Aorta (tissue), 5 donors: ENCODE data around the gene HAAO. TPM values are rescaled to one million over a fixed set of nuclear protein-coding genes. Genes with fewer than 3 reads are reported as not detected.
"Not testable (repeated sequence)": the region's sequence is repeated elsewhere in the genome, so short reads cannot be mapped to it uniquely, and the experiment has no call there.

Source experiments
- ATAC-seq: fragments of 200-7000 bp; cut with Tn5 transposase; one replicate; pipeline ENCODE4 v1.9.1; 2022; ENCODE audit warnings: moderate library complexity; ENCODE audit not compliant: low FRiP score
- DNase-seq, 2 donors: peaks; one replicate each; pipeline ENCODE4 v3.0.0-alpha.2; 2020
- H3K27ac ChIP-seq, 2 donors: one replicate each; pipeline ENCODE4 v1.5.1; 2013; ENCODE audit warnings: low read length in 2 of 2, mild to moderate bottlenecking in 2 of 2, moderate library complexity in 2 of 2, control low read depth in 1 of 2, inconsistent platforms in 1 of 2, low read depth in 1 of 2
- H3K27me3 ChIP-seq, 2 donors: one replicate each; pipeline ENCODE4 v1.6.1; 2013; ENCODE audit warnings: control low read depth in 1 of 2, low read length in 1 of 2, mild to moderate bottlenecking in 1 of 2, moderate library complexity in 1 of 2; ENCODE audit not compliant: insufficient read depth in 2 of 2, control insufficient read depth in 1 of 2
- H3K36me3 ChIP-seq, 2 donors: one replicate each; pipeline ENCODE4 v1.6.1; 2013; ENCODE audit warnings: control low read depth in 1 of 2, low read length in 1 of 2, mild to moderate bottlenecking in 1 of 2; ENCODE audit not compliant: insufficient read depth in 2 of 2, control insufficient read depth in 1 of 2
- H3K4me1 ChIP-seq, 2 donors: one replicate each; pipeline ENCODE4 v1.6.1; 2013; ENCODE audit warnings: low read length in 2 of 2, control low read depth in 1 of 2, mild to moderate bottlenecking in 1 of 2, moderate library complexity in 1 of 2; ENCODE audit not compliant: insufficient read depth in 2 of 2, control insufficient read depth in 1 of 2
- H3K4me3 ChIP-seq, 2 donors: one replicate each; pipeline ENCODE4 v1.5.1; 2013; ENCODE audit warnings: low read length in 2 of 2, control low read depth in 1 of 2, mild to moderate bottlenecking in 1 of 2
- H3K9me3 ChIP-seq: one replicate; pipeline ENCODE4 v1.6.1; 2013; ENCODE audit warnings: mild to moderate bottlenecking, low read length; ENCODE audit not compliant: control insufficient read depth
- WGBS, 2 donors: extraction: QIAGEN DNeasy Blood & Tissue Kit; methylation state at CpG; one replicate each; pipeline ENCODE4 v1.1.7; 2013; 5-methylcytosine and 5-hydroxymethylcytosine counted together
- intact Hi-C, 2 donors: fragments of 100-400 bp; cut with DNase I; formaldehyde crosslinking; loops; one replicate each; pipeline versions ENCODE4 v1.14.2 to v1.15.0; 2022
- polyA plus RNA-seq, 2 donors: library from polyadenylated mRNA; stranded (reverse); fragments of 200-250 nt; gene quantifications; one replicate each; pipeline ENCODE4 v1.2.3, GENCODE V29; 2013
- total RNA-seq, 2 donors: library from RNA; stranded (reverse); fragmentation: NEBNext Ultra II Directional; extraction: Animal tissue kit (Norgen Biotek cat#: 25700); gene quantifications; one replicate each; pipeline ENCODE4 v1.2.1, GENCODE V29; 2021
- donor health status: healthy with polysubstance abuse.
- donor health status: Bipolar disorder and iron deficiency.
- donor health status: DM: no; HTN: no; CAD: no.
- donor health status: DM: no; HTN: no; CAD: no.
- donor health status: DM: yes; HTN: yes; CAD: no.

The HAAO gene
- total and polyA plus RNA-seq, 4 donors = 22.0 to 54.5 (median 31.3) TPM

- Histone ChIP-seq H3K4me1 (no peaks in the 10 kb centered on the region), H3K4me3 (no peak overlapping the region), H3K36me3 (no peaks in the 10 kb centered on the region), H3K27me3 (no peaks in the 10 kb centered on the region), H3K27ac (no peak overlapping the region), H3K9me3 (no peaks in the 10 kb centered on the region)
- DNase-seq = no peak
- intact Hi-C loops = no loop called here
- ATAC-seq = no peak
Measured at GRCh38 chr2:42736598-42737322, 55.6 kb downstream of the HAAO start.

GRCh38 chr2:42733852-42734251 is 58.5 kb downstream of the HAAO start:
- no peak overlapping the region for H3K27ac ChIP-seq
- no peak overlapping the region for H3K4me3 ChIP-seq
- ATAC-seq = no peak
- intact Hi-C loops = no loop called here
- H3K4me1 ChIP-seq = no peaks in the 10 kb centered on the region
- DNase-seq = no peak
- H3K36me3 ChIP-seq = no peaks in the 10 kb centered on the region
- 94 to 97% methylated on average over 1 of the region's 1 CpG for WGBS, 2 donors
- H3K9me3 ChIP-seq = no peaks in the 10 kb centered on the region
- no peaks in the 10 kb centered on the region for H3K27me3 ChIP-seq

GRCh38 chr2:42731316-42731715 is 61.1 kb downstream of the HAAO start:
- H3K4me1 ChIP-seq, H3K27ac ChIP-seq, H3K9me3 ChIP-seq, H3K36me3 ChIP-seq, intact Hi-C loops, H3K4me3 ChIP-seq, H3K27me3 ChIP-seq, DNase-seq, ATAC-seq: not testable (repeated sequence)
- 91 to 97% methylated on average over 4 of the region's 4 CpGs for WGBS, 2 donors

DNA sequence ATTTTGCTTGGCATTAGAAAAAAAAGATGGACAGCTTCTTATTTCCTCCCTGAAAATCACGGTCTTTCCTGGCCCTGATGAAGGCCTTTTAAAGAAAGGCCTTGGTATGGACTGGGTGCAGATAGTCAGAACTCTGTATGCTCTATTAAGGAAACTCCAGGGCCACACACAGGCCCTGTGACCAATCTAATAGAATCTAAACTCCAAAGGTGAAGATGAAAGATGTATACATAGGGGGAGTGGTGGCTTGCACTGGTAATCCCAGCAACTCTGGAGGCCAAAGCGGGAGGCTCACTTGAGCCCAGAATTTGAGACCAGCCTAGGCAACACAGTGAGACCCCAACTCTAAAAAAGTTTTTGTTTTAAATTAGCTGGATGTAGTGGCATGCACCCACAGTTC is 65.7 kb downstream of the HAAO start:
- Histone ChIP-seq H3K36me3 (peaks cover 0 to 2% of the 10 kb centered on the region in 2 donors), H3K27ac (no peak overlapping the region), H3K9me3 (no peaks in the 10 kb centered on the region), H3K4me1 (no peaks in the 10 kb centered on the region), H3K4me3 (no peak overlapping the region), H3K27me3 (no peaks in the 10 kb centered on the region)
- intact Hi-C loops = no loop called here
- 85 to 89% methylated on average over 2 of the region's 2 CpGs for WGBS, 2 donors
- DNase-seq (no peak), ATAC-seq (no peak)

GRCh38 chr2:42725657-42726056 is 66.7 kb downstream of the HAAO start:
- ATAC-seq (no peak), DNase-seq (peak in 1 of 2 donors; percentile 53)
- Histone ChIP-seq H3K27ac (no peak overlapping the region), H3K4me1 (no peaks in the 10 kb centered on the region), H3K36me3 (peaks cover 0 to 2% of the 10 kb centered on the region in 2 donors), H3K27me3 (no peaks in the 10 kb centered on the region), H3K9me3 (no peaks in the 10 kb centered on the region), H3K4me3 (no peak overlapping the region)
- intact Hi-C loops = no loop called here
- 85 to 87% methylated on average over 4 of the region's 4 CpGs for WGBS, 2 donors

- Histone ChIP-seq H3K4me3 (no peak overlapping the region), H3K27ac (no peak overlapping the region), H3K27me3 (no peaks in the 10 kb centered on the region), H3K9me3 (no peaks in the 10 kb centered on the region), H3K4me1 (no peaks in the 10 kb centered on the region), H3K36me3 (peaks cover 0 to 2% of the 10 kb centered on the region in 2 donors)
- 95 to 96% methylated on average over 2 of the region's 2 CpGs for WGBS, 2 donors
- ATAC-seq = no peak
- DNase-seq = no peak
- intact Hi-C loops = no loop called here
Measured at GRCh38 chr2:42724886-42725285, 67.5 kb downstream of the HAAO start.

DNA sequence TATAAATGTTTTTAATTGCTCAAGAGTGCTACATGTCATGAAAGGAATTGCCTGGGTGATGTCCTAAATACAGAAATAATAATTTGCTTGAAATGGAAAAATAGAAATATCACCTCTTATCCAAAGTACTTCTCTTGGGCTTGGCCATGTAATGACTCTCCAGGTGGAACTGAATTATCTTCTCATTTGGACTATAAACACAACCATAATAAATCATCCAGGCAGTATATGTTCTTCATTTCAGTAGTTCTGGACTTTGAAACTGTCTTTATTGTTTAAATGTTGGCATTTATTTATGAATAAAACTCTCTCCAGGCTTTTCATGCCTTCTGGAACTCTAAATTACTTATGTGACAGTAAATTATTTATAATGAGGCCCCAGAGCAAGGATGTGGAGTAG is 68.9 kb downstream of the HAAO start:
- ATAC-seq (no peak), DNase-seq (no peak)
- no peak overlapping the region for H3K4me3 ChIP-seq
- H3K4me1 ChIP-seq = no peaks in the 10 kb centered on the region
- no peaks in the 10 kb centered on the region for H3K9me3 ChIP-seq
- no peaks in the 10 kb centered on the region for H3K27me3 ChIP-seq
- H3K36me3 ChIP-seq = peaks cover 0 to 2% of the 10 kb centered on the region in 2 donors
- intact Hi-C loops = no loop called here
- H3K27ac ChIP-seq = no peak overlapping the region

- H3K27me3 ChIP-seq = no peaks in the 10 kb centered on the region
- WGBS, 2 donors = 37 to 46% methylated on average over 7 of the region's 7 CpGs
- ATAC-seq (peak; percentile 87), DNase-seq (peak in 1 of 2 donors; percentile 69)
- H3K36me3 ChIP-seq = peaks cover 0 to 2% of the 10 kb centered on the region in 2 donors
- no peak overlapping the region for H3K4me3 ChIP-seq
- no peak overlapping the region for H3K27ac ChIP-seq
- no peaks in the 10 kb centered on the region for H3K4me1 ChIP-seq
- intact Hi-C loops = no loop called here
- H3K9me3 ChIP-seq = no peaks in the 10 kb centered on the region
Measured at GRCh38 chr2:42722320-42723190, 69.8 kb downstream of the HAAO start.

DNA sequence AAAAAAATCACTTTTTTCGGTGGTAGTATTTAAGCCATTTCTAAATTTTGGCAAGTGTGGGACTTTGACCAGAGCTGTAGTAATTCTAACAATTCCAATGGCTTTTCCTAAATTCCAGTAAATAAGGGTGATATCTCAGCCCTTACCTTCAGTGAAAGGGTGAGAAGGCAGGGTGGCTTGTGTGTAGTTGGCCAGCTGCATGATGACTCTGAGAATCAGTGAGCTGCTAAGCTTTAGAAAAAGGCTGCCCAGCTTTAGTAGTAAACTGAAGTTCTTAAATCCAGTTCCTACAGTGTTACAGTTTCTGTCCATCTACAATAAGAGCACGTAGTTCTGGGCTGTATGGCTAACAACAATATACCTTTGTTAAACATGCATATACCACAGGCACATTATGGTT is 70.5 kb downstream of the HAAO start:
- Histone ChIP-seq H3K27me3 (no peaks in the 10 kb centered on the region), H3K4me3 (no peak overlapping the region), H3K36me3 (no peaks in the 10 kb centered on the region), H3K9me3 (no peaks in the 10 kb centered on the region), H3K4me1 (no peaks in the 10 kb centered on the region), H3K27ac (no peak overlapping the region)
- no peak for DNase-seq
- no peak for ATAC-seq
- intact Hi-C loops = no loop called here
- WGBS, 2 donors = 58 to 64% methylated on average over 2 of the region's 2 CpGs
